HFF-Myc (cell line): Measurements from ENCODE around the gene TMEM33.
"Not testable (repeated sequence)": the region's sequence is repeated elsewhere in the genome, so short reads cannot be mapped to it uniquely, and the experiment has no call there.

Experiments
- DNase-seq: peaks from one replicate; pipeline ENCODE4 v3.0.0-alpha.2; 2011; ENCODE audit warnings: low read depth; ENCODE audit errors: extremely low read depth
- H3K4me3 ChIP-seq: replicated peaks from 2 replicates; pipeline ENCODE4 v1.5.1; 2011; ENCODE audit warnings: low read depth, mild to moderate bottlenecking, control low read depth, low read length
- CTCF ChIP-seq: IDR thresholded peaks from 2 replicates; pipeline ENCODE4 v1.5.1; 2012; ENCODE audit warnings: mild to moderate bottlenecking, low read depth, low read length, control low read depth; ENCODE audit errors: missing control alignments

Gene TMEM33

GRCh38 chr4:41890085-41890484, 45.1 kb upstream of the TMEM33 start:
- H3K4me3 ChIP-seq = no peak overlapping the region
- no peak for TF ChIP-seq CTCF
- DNase-seq = no peak

DNA sequence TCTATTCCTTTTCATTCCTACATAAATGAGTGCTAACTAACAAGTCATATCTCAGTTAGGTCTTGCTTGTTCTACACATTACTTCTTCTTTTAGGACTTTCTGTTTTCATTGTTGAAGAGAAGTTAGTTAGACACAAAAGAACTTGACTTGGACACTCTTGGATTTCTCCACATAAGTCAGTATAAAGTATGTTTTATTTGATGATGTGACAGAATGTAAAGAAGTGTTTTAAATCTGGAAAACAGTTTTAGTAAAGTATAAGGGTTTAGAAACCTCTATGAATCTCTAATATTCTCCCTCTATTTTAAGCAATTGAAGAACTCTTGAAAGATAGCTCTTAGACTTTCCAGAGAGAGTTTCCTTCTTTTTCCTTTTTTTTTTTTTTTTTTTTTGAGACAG, 38.6 kb upstream of the TMEM33 start:
- H3K4me3 ChIP-seq = no peak overlapping the region
- DNase-seq = no peak
- TF ChIP-seq CTCF = no peak

- no peak overlapping the region for H3K4me3 ChIP-seq
- no peak for DNase-seq
- no peak for TF ChIP-seq CTCF
Observed at GRCh38 chr4:41897698-41898097, 37.5 kb upstream of the TMEM33 start.

- not testable (repeated sequence) for DNase-seq, H3K4me3 ChIP-seq
Observed at GRCh38 chr4:41909136-41909535, 26.1 kb upstream of the TMEM33 start.

- DNase-seq = no peak
- TF ChIP-seq CTCF = no peak
- H3K4me3 ChIP-seq = no peak overlapping the region
Observed at GRCh38 chr4:41912546-41912945, 22.7 kb upstream of the TMEM33 start.

- DNase-seq = no peak
- TF ChIP-seq CTCF = no peak
- no peak overlapping the region for H3K4me3 ChIP-seq
Observed at GRCh38 chr4:41913509-41913908, 21.7 kb upstream of the TMEM33 start.

GRCh38 chr4:41918278-41918677, 17.0 kb upstream of the TMEM33 start:
- no peak for TF ChIP-seq CTCF
- H3K4me3 ChIP-seq = no peak overlapping the region
- no peak for DNase-seq

DNA sequence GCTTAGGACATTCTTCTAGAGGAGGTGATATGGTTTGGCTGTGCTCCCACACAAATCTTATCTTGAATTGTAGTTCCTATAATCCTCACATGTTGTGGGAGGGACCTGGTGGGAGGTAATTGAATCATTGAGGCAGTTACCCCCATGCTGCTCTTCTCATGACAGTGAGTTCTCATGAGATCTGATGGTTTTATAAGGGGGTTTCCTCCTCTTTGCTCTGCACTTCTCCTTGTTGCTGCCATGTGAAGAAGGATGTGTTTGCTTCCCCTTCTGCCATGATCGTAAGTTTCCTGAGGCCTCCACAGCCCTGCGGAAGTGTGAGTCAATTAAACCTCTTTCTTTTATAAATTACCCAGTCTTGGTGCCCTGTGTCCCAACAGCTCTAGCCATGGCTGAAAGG, 14.8 kb upstream of the TMEM33 start:
- DNase-seq, H3K4me3 ChIP-seq: not testable (repeated sequence)
